NOMO-1 treated with DMSO at 0.1 percent for 48 hours (cell line): ENCODE data around the gene ERN1.
A peak's percentile ranks its signal among the peaks of the same experiment; 100 is the strongest.
"Not testable (repeated sequence)": the region's sequence is repeated elsewhere in the genome, so short reads cannot be mapped to it uniquely, and the experiment has no call there.

Source experiments
- DNase-seq: peaks from one replicate; lab custom pipeline; 2025; ENCODE audit not compliant: unreplicated experiment; lab: John Stamatoyannopoulos, UW

Gene ERN1

GRCh38 chr17:64138441-64138840, 8.5 kb upstream of the ERN1 start:
- DNase-seq = no peak

- no peak for DNase-seq
These were observed 5.1 kb upstream of the ERN1 start for GRCh38 chr17:64135000-64135399.

- DNase-seq = no peak
These were observed 4.4 kb upstream of the ERN1 start for GRCh38 chr17:64134216-64134970.

- peak; percentile 77 for DNase-seq
These were observed 3.7 kb upstream of the ERN1 start for GRCh38 chr17:64133546-64134215.

GRCh38 chr17:64131606-64132270, 1.8 kb upstream of the ERN1 start:
- DNase-seq = no peak

- no peak for DNase-seq
These were observed 636 bp upstream of the ERN1 start for GRCh38 chr17:64130559-64131001.

GRCh38 chr17:64129515-64129764, 504 bp downstream of the ERN1 start:
- DNase-seq = no peak

- no peak for DNase-seq
These were observed 993 bp downstream of the ERN1 start for GRCh38 chr17:64128787-64129514.

- DNase-seq = no peak
These were observed 3.0 kb downstream of the ERN1 start for GRCh38 chr17:64126918-64127317.

GRCh38 chr17:64125937-64126336, 4.0 kb downstream of the ERN1 start:
- DNase-seq = no peak

GRCh38 chr17:64124609-64125008, 5.3 kb downstream of the ERN1 start:
- DNase-seq = no peak

- no peak for DNase-seq
These were observed 6.8 kb downstream of the ERN1 start for GRCh38 chr17:64123114-64123513.

- DNase-seq = not testable (repeated sequence)
These were observed 8.8 kb downstream of the ERN1 start for GRCh38 chr17:64120972-64121786.

GRCh38 chr17:64120159-64120810, 9.7 kb downstream of the ERN1 start:
- DNase-seq = no peak

GRCh38 chr17:64117981-64118979, 11.7 kb downstream of the ERN1 start:
- DNase-seq = peak; percentile 72

- DNase-seq = peak; percentile 40
These were observed 14.0 kb downstream of the ERN1 start for GRCh38 chr17:64115822-64116534.

- no peak for DNase-seq
These were observed 14.8 kb downstream of the ERN1 start for GRCh38 chr17:64115043-64115698.

GRCh38 chr17:64113006-64113405, 16.9 kb downstream of the ERN1 start:
- no peak for DNase-seq
